WERI-Rb-1 (cell line): Measurements from ENCODE around the gene GRHL3.

Experiments
- DNase-seq: peaks from one replicate; pipeline ENCODE4 v3.0.0-alpha.2; 2020
- H3K27ac ChIP-seq: fragments of 250-450 bp; sonication (Bioruptor Pico); 2 replicates; pipeline ENCODE4 v1.5.1; 2020; ENCODE audit warnings: mild to moderate bottlenecking, moderate library complexity
- H3K27me3 ChIP-seq: fragments of 250-450 bp; sonication (Bioruptor Pico); 2 replicates; pipeline ENCODE4 v1.5.1; 2021; ENCODE audit warnings: mild to moderate bottlenecking, low read depth, moderate library complexity; ENCODE audit not compliant: insufficient read depth, severe bottlenecking
- H3K36me3 ChIP-seq: fragments of 250-450 bp; sonication (Bioruptor Pico); 2 replicates; pipeline ENCODE4 v1.5.1; 2020; ENCODE audit warnings: mild to moderate bottlenecking, moderate library complexity
- H3K4me3 ChIP-seq: 2 replicates; pipeline ENCODE4 v1.5.1; 2011; ENCODE audit warnings: low read depth, mild to moderate bottlenecking, control low read depth, low read length
- H3K9me3 ChIP-seq: fragments of 250-450 bp; sonication (Bioruptor Pico); 2 replicates; pipeline ENCODE4 v1.5.1; 2021; ENCODE audit warnings: mild to moderate bottlenecking, moderate library complexity; ENCODE audit not compliant: severe bottlenecking
- TF ChIP-seq, protein P1 (sequence below): IDR thresholded peaks from 2 replicates; pipeline ENCODE4 v1.5.1; 2011; ENCODE audit warnings: low read depth, mild to moderate bottlenecking, control low read depth, inconsistent platforms, low read length

GRHL3 gene

DNA sequence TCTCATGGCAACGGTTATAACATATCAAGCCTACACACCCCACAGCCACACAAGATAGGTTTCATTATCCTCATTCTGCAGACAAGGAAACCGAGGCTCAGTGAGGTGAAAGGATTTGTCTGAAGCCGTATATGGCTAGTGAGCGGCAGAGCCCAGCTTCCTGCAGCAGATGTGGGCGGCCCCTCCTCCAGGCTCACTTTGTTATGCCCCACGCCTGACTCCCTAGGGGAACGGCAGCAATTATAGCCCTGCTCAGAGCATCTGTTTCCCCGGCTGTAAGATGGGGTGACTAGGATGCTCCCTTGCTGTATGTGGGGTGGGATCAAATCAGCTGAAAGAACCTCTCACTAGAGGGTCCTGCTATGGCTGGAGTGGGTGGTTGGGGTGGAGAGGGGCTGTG is 22.1 kb downstream of the GRHL3 start:
- H3K27me3 ChIP-seq: no peaks in the 10 kb centered on the region
- TF ChIP-seq, protein P1, sequence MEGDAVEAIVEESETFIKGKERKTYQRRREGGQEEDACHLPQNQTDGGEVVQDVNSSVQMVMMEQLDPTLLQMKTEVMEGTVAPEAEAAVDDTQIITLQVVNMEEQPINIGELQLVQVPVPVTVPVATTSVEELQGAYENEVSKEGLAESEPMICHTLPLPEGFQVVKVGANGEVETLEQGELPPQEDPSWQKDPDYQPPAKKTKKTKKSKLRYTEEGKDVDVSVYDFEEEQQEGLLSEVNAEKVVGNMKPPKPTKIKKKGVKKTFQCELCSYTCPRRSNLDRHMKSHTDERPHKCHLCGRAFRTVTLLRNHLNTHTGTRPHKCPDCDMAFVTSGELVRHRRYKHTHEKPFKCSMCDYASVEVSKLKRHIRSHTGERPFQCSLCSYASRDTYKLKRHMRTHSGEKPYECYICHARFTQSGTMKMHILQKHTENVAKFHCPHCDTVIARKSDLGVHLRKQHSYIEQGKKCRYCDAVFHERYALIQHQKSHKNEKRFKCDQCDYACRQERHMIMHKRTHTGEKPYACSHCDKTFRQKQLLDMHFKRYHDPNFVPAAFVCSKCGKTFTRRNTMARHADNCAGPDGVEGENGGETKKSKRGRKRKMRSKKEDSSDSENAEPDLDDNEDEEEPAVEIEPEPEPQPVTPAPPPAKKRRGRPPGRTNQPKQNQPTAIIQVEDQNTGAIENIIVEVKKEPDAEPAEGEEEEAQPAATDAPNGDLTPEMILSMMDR: no peak
- no peaks in the 10 kb centered on the region for H3K36me3 ChIP-seq
- H3K9me3 ChIP-seq: no peaks in the 10 kb centered on the region
- H3K27ac ChIP-seq: no peak overlapping the region
- no peak for DNase-seq
- no peak overlapping the region for H3K4me3 ChIP-seq

DNA sequence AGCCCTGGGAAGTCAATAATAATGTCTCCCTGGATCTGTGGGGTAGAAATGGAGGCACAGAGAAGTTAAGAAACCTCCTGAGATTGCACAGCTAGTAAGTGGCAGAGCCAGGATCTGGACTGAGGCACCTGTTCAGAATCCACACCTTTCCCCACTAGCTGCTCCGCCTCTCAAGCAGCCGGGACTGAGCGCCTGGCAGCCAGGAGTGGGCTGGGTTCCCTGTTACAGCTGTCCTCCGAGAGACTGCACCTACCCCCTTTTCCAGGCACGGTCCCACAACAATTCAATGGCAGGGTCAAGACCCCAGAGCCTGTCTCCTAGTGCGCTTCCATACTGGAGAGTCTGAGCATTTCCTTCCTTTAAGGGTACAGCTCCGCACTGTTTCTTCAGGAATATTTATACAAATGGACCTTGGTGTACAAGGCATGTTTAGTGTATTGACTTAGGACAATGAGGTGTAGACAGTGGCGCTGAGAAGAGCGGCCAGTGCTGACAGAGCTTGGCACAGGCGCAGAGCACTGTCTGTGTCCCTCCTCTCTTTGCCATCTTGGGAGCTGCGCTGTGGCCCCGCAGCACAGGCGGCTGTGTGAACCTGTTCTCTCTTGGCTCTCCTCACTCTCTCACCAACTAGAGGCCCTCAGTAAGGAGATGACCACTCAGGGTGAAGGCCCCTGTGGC is 24.4 kb downstream of the GRHL3 start:
- Histone ChIP-seq H3K4me3 (no peak overlapping the region), H3K27me3 (no peaks in the 10 kb centered on the region), H3K27ac (no peak overlapping the region), H3K36me3 (no peaks in the 10 kb centered on the region), H3K9me3 (no peaks in the 10 kb centered on the region)
- DNase-seq: no peak
- TF ChIP-seq, protein P1: no peak

DNA sequence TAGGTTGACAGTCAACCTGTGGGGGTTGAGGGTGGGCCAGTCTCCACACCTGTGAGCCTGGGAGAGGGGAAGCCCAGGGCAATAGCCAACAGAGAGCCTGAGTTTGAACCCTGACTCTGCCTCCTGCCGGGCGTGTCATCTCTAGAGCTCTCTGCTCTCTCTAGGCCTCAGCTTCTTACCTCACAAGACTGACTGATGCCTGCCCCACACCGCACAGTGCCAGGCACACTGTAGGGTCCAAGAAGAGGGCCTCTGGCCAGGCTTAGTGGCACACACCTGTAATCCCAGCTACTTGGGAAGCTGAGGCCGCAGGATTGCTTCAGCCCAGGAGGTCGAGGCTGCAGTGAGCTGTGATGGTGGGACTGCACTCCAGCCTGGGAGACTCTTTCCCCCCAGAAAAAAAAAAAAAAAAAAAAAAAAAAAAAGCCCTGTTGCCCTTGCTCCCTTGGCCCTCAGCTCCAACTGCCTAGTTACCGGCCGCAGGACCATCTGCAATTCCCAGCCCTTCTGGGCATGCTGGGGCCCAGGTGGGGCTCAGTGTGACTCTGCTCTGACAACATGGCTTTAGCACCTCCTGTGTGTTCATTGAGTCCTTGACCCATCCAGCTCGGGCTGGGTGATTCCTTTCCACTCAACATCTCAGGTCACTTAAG is 25.1 kb downstream of the GRHL3 start:
- no peak for DNase-seq
- no peaks in the 10 kb centered on the region for H3K36me3 ChIP-seq
- TF ChIP-seq, protein P1: no peak
- H3K27me3 ChIP-seq: no peaks in the 10 kb centered on the region
- H3K9me3 ChIP-seq: no peaks in the 10 kb centered on the region
- no peak overlapping the region for H3K4me3 ChIP-seq
- no peak overlapping the region for H3K27ac ChIP-seq

DNA sequence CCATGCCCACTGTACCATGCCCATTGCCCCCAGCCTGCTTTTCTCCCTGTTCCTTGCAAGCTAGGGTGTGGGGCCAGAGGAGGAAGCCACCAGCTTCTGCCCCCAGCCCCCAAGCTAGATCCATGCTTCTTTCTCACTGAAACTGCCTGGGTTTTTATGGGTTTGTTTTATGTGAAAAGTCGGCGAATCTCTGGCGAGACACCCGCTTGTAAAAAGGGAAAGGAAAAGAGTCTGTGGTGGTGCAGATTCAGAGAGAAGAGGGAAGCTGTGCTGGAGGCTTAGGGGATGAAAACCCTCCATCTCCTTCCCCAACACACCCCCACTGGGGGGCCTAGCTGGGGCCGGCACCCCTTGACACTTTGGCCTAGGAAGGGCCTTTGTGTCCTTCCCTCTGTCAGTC is 26.2 kb downstream of the GRHL3 start:
- Histone ChIP-seq H3K9me3 (no peaks in the 10 kb centered on the region), H3K4me3 (no peak overlapping the region), H3K27me3 (no peaks in the 10 kb centered on the region), H3K27ac (no peak overlapping the region), H3K36me3 (no peaks in the 10 kb centered on the region)
- DNase-seq: no peak
- TF ChIP-seq, protein P1: no peak

DNA sequence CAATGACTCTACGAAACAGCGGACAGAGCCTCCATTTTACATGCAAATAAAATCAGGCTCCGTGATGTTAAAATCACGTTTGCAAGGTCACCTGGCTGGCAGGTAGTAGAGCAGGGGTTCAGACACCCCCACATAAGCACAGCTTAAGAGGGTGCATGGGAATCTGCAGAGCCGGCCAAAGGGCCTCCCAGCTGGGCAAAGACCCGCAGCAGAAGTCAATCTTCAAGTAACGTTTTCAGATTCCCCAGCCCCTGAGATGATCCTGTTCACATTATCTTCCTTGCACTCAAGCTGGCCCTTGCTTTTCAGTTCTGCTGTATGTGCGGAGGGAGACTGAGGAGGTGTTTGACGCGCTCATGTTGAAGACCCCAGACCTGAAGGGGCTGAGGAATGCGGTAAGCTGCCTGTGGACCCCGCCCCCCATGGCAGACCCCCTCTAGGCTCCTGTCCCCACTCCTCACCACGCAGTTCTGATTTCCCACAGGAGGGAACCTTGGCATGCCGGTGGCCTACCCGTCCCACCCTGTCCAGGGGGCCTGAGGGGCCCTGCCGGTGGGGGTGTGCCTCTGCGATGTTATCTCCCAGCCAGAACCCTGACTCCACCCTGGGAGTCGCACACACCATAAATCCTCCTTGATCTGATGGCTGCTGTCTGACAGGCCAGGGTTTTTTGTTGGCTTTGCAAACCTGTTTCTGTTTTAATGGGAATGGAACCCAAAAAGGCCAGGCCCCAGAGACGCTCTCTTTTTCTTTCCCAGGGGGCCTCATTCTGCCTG is 28.2 kb downstream of the GRHL3 start:
- Histone ChIP-seq H3K4me3 (no peak overlapping the region), H3K9me3 (no peaks in the 10 kb centered on the region), H3K27me3 (no peaks in the 10 kb centered on the region), H3K27ac (no peak overlapping the region), H3K36me3 (no peaks in the 10 kb centered on the region)
- DNase-seq: no peak
- TF ChIP-seq, protein P1: no peak
